CD4-positive, alpha-beta T cell treated with Interleukin-12 subunit alpha and Interleukin-12 subunit beta, for 1 hour (primary cell): Measurements from ENCODE around the gene UTP18.
A peak's percentile ranks its signal among the peaks of the same experiment; 100 is the strongest.
"Not testable (repeated sequence)": the region's sequence is repeated elsewhere in the genome, so short reads cannot be mapped to it uniquely, and the experiment has no call there.

Source experiments
- DNase-seq: peaks from one replicate; pipeline ENCODE4 v3.0.0-alpha.2; 2020

The UTP18 gene

GRCh38 chr17:51260237-51261023 lies at the start of gene UTP18:
UTP18 (plus strand) TSS chr17:51260546; CDS start chr17:51260585, 39 bp downstream.
- DNase-seq, result peak; percentile 97

GRCh38 chr17:51214920-51215319 lies 45.4 kb upstream of the UTP18 start:
- DNase-seq, result no peak

- no peak for DNase-seq
Observed at GRCh38 chr17:51217946-51218345, 42.4 kb upstream of the UTP18 start.

GRCh38 chr17:51221322-51221721 lies 39.0 kb upstream of the UTP18 start:
- DNase-seq, result no peak

- DNase-seq, result no peak
Observed at GRCh38 chr17:51224402-51225262, 35.7 kb upstream of the UTP18 start.

GRCh38 chr17:51225523-51225922 lies 34.8 kb upstream of the UTP18 start:
- not testable (repeated sequence) for DNase-seq

- DNase-seq, result no peak
Observed at GRCh38 chr17:51228161-51228560, 32.2 kb upstream of the UTP18 start.

GRCh38 chr17:51229889-51230288 lies 30.5 kb upstream of the UTP18 start:
- no peak for DNase-seq

GRCh38 chr17:51230306-51230705 lies 30.0 kb upstream of the UTP18 start:
- DNase-seq, result no peak

- DNase-seq, result no peak
Observed at GRCh38 chr17:51231999-51232398, 28.3 kb upstream of the UTP18 start.

GRCh38 chr17:51234162-51234561 lies 26.2 kb upstream of the UTP18 start:
- DNase-seq, result no peak

- DNase-seq, result no peak
Observed at GRCh38 chr17:51238255-51238887, 22.0 kb upstream of the UTP18 start.

- DNase-seq, result no peak
Observed at GRCh38 chr17:51240275-51240674, 20.1 kb upstream of the UTP18 start.

- no peak for DNase-seq
Observed at GRCh38 chr17:51244041-51244440, 16.3 kb upstream of the UTP18 start.

- DNase-seq, result no peak
Observed at GRCh38 chr17:51245535-51245934, 14.8 kb upstream of the UTP18 start.

- DNase-seq, result no peak
Observed at GRCh38 chr17:51250314-51250840, 10.0 kb upstream of the UTP18 start.

GRCh38 chr17:51251010-51251409 lies 9.3 kb upstream of the UTP18 start:
- no peak for DNase-seq

GRCh38 chr17:51255673-51256072 lies 4.7 kb upstream of the UTP18 start:
- no peak for DNase-seq

- DNase-seq, result no peak
Observed at GRCh38 chr17:51256101-51256500, 4.2 kb upstream of the UTP18 start.

- no peak for DNase-seq
Observed at GRCh38 chr17:51257150-51258081, 2.9 kb upstream of the UTP18 start.

- DNase-seq, result peak; percentile 8
Observed at GRCh38 chr17:51258756-51259563, 1.4 kb upstream of the UTP18 start.
